Effector memory CD4-positive, alpha-beta T cell (primary cell): ENCODE measurements around the gene FCN3.

ENCODE experiments used
- DNase-seq, 3 donors: peaks; one replicate each; pipeline ENCODE4 v3.0.0-alpha.2; 2020
- H3K27ac ChIP-seq: 2 replicates; pipeline ENCODE4 v1.7.0; 2013; ENCODE audit warnings: mild to moderate bottlenecking, low read length, moderate library complexity; ENCODE audit not compliant: insufficient read depth, poor library complexity, severe bottlenecking
- H3K27me3 ChIP-seq: replicated peaks from 2 replicates; pipeline ENCODE4 v1.7.0; 2013; ENCODE audit warnings: mild to moderate bottlenecking, low read length; ENCODE audit not compliant: insufficient read depth, control insufficient read depth, poor library complexity, severe bottlenecking
- H3K36me3 ChIP-seq: 2 replicates; pipeline ENCODE4 v1.7.0; 2013; ENCODE audit warnings: mild to moderate bottlenecking, low read length, moderate library complexity; ENCODE audit not compliant: control insufficient read depth, insufficient read depth
- H3K4me1 ChIP-seq: 2 replicates; pipeline ENCODE4 v1.7.0; 2013; ENCODE audit warnings: low read length, mild to moderate bottlenecking; ENCODE audit not compliant: control insufficient read depth, insufficient read depth, poor library complexity, severe bottlenecking
- H3K4me3 ChIP-seq: 2 replicates; pipeline ENCODE4 v1.7.0; 2013; ENCODE audit warnings: low read length, low read depth, mild to moderate bottlenecking; ENCODE audit not compliant: insufficient read depth, poor library complexity, severe bottlenecking
- H3K9me3 ChIP-seq: 2 replicates; pipeline ENCODE4 v1.7.0; 2013; ENCODE audit warnings: mild to moderate bottlenecking, low read length, moderate library complexity; ENCODE audit not compliant: control insufficient read depth

Gene FCN3

GRCh38 chr1:27358928-27359313, 15.7 kb downstream of the FCN3 start:
- Histone ChIP-seq H3K4me1 (peaks cover 35% of the 10 kb centered on the region), H3K9me3 (no peaks in the 10 kb centered on the region), H3K4me3 (no peak overlapping the region), H3K27ac (no peak overlapping the region), H3K27me3 (no peaks in the 10 kb centered on the region), H3K36me3 (no peaks in the 10 kb centered on the region)
- DNase-seq = no peak

DNA sequence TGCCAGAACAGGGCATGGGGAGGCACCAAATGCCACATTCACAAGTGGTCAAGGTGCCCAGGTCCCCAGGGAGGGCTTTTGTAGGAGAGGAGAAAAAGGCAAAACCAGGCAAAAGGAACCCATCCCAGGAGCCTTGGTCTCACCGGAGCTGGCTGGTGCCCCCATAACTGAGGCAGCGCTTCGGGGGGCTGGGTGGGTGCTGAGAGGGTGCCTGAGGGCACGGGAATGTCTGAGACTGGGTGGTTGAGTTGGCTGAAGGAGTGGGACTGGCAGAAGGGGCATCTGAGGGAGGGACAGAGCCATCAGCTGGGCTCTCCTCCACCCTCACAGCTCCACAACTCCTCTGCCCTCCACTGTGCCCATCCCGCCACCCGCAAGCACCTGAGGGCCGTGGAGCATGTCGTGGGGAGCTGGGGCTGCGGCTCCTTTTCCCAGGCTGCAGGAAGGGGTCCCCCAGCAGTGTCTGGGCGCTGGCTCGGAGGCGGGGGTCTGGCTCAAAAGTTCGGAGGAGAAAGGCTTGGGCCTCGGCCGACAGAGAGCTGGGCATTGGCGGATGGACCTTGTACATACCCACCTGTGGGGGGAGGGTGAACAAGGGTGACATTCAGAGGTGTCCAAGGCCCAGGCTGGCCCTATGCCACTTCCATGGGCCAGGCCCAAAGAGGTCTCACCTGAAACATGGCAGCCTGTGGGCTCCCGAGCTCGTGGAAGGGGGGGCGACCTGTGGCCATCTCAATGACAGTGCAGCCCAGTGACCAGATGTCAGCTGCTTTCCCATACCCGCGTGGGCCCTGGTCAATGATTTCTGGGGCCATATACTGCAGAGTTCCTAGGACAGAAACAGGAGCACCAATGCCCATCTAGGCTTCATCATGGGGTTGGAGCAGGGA, 16.3 kb downstream of the FCN3 start:
- Histone ChIP-seq H3K36me3 (peaks cover 6% of the 10 kb centered on the region), H3K27me3 (no peaks in the 10 kb centered on the region), H3K4me1 (peaks cover 35% of the 10 kb centered on the region), H3K9me3 (no peaks in the 10 kb centered on the region), H3K4me3 (no peak overlapping the region), H3K27ac (no peak overlapping the region)
- DNase-seq = no peak

GRCh38 chr1:27357281-27358037, 17.2 kb downstream of the FCN3 start:
- Histone ChIP-seq H3K9me3 (no peaks in the 10 kb centered on the region), H3K27me3 (no peaks in the 10 kb centered on the region), H3K27ac (peak overlapping the region; percentile 59), H3K4me3 (peak overlapping the region; percentile 54), H3K36me3 (peaks cover 11% of the 10 kb centered on the region), H3K4me1 (peaks cover 35% of the 10 kb centered on the region)
- peak; percentile 69 to 71 (median 70) for DNase-seq

GRCh38 chr1:27356619-27357280, 17.9 kb downstream of the FCN3 start:
- Histone ChIP-seq H3K27ac (peak overlapping the region; percentile 59), H3K4me3 (peak overlapping the region; percentile 54), H3K27me3 (no peaks in the 10 kb centered on the region), H3K36me3 (peaks cover 11% of the 10 kb centered on the region), H3K4me1 (peaks cover 35% of the 10 kb centered on the region), H3K9me3 (no peaks in the 10 kb centered on the region)
- DNase-seq = peak; percentile 27 to 58 (median 29)

GRCh38 chr1:27356277-27356618, 18.4 kb downstream of the FCN3 start:
- Histone ChIP-seq H3K36me3 (peaks cover 16% of the 10 kb centered on the region), H3K9me3 (no peaks in the 10 kb centered on the region), H3K4me1 (peaks cover 35% of the 10 kb centered on the region), H3K4me3 (no peak overlapping the region), H3K27me3 (no peaks in the 10 kb centered on the region), H3K27ac (peak overlapping the region; percentile 59)
- DNase-seq = no peak

GRCh38 chr1:27355683-27356082, 18.9 kb downstream of the FCN3 start:
- Histone ChIP-seq H3K4me1 (peaks cover 35% of the 10 kb centered on the region), H3K36me3 (peaks cover 21% of the 10 kb centered on the region), H3K27ac (no peak overlapping the region), H3K27me3 (no peaks in the 10 kb centered on the region), H3K9me3 (no peaks in the 10 kb centered on the region), H3K4me3 (no peak overlapping the region)
- no peak for DNase-seq

- no peak overlapping the region for H3K27ac ChIP-seq
- no peak for DNase-seq
- H3K4me3 ChIP-seq = no peak overlapping the region
- H3K27me3 ChIP-seq = no peaks in the 10 kb centered on the region
- peaks cover 24% of the 10 kb centered on the region for H3K4me1 ChIP-seq
- H3K9me3 ChIP-seq = no peaks in the 10 kb centered on the region
- H3K36me3 ChIP-seq = peaks cover 36% of the 10 kb centered on the region
Measured at GRCh38 chr1:27353629-27354028, 21.0 kb downstream of the FCN3 start.

GRCh38 chr1:27353166-27353565, 21.5 kb downstream of the FCN3 start:
- Histone ChIP-seq H3K4me3 (no peak overlapping the region), H3K9me3 (no peaks in the 10 kb centered on the region), H3K36me3 (peaks cover 36% of the 10 kb centered on the region), H3K27me3 (no peaks in the 10 kb centered on the region), H3K27ac (no peak overlapping the region), H3K4me1 (peaks cover 24% of the 10 kb centered on the region)
- no peak for DNase-seq

- H3K4me1 ChIP-seq = peaks cover 8% of the 10 kb centered on the region
- peaks cover 46% of the 10 kb centered on the region for H3K36me3 ChIP-seq
- no peaks in the 10 kb centered on the region for H3K9me3 ChIP-seq
- no peak for DNase-seq
- no peak overlapping the region for H3K4me3 ChIP-seq
- H3K27ac ChIP-seq = no peak overlapping the region
- no peaks in the 10 kb centered on the region for H3K27me3 ChIP-seq
Measured at GRCh38 chr1:27351541-27352107, 23.0 kb downstream of the FCN3 start.
